GM12872 (cell line): Measurements from ENCODE around the gene IRF8.

ENCODE experiments used
- CTCF ChIP-seq: IDR thresholded peaks from 3 replicates; pipeline ENCODE4 v1.5.1; 2011; ENCODE audit warnings: low read depth, mild to moderate bottlenecking, low read length, moderate library complexity; ENCODE audit not compliant: insufficient read depth

The IRF8 gene

DNA sequence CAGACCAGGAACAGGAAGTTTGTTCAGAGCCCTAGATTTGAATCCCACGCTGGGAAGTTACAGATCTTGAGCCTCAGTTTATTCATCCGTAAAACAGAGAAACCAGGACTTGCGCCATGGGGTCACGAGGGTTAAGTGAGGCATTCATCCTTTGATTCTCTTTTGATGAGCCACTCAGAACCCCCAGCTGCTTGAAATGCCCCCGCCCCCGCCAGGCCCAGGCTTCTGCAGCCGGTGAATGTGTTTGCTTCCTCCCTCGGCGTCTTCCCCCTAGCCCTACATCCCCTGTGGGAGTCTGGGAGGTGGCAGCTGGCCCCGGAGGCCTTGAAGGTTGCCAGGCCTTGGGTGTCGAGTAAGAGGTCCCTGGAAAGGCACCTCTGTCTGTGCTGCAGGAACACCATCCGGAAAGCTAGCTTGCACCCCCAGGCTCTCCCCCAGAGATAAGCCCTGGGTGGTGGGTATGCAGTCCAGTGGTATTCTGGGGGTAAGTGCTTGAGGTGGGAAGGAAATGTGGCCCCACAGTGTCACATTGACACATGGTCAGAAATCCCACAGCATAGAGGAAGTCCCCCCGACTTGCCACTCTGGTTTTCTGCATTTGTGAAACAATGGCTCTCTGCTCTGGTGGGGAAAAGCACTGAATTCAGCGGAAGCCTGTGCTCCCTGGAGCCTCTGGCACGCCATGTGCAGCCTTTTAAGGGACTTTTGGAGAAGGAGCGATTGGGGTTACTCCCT is 14.9 kb downstream of the IRF8 start:
- TF ChIP-seq CTCF, result no peak

DNA sequence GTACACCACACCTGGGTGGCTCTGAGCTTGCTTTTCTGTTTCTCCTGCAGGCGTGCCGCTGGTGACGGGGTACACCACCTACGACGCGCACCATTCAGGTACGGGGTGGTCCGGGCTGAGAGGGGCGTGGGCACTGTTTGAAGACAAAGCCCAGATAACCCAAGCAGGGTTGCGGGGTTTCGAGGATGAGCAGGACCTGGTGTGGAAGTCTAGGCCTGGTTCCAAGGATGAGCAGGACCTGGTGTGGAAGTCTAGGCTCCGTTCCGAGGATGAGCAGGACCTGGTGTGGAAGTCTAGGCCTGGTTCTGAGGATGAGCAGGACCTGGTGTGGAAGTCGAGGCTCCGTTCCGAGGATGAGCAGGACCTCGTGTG is 15.4 kb downstream of the IRF8 start:
- TF ChIP-seq CTCF, result no peak

- no peak for TF ChIP-seq CTCF
Measured at GRCh38 chr16:85915125-85915845, 16.3 kb downstream of the IRF8 start.

DNA sequence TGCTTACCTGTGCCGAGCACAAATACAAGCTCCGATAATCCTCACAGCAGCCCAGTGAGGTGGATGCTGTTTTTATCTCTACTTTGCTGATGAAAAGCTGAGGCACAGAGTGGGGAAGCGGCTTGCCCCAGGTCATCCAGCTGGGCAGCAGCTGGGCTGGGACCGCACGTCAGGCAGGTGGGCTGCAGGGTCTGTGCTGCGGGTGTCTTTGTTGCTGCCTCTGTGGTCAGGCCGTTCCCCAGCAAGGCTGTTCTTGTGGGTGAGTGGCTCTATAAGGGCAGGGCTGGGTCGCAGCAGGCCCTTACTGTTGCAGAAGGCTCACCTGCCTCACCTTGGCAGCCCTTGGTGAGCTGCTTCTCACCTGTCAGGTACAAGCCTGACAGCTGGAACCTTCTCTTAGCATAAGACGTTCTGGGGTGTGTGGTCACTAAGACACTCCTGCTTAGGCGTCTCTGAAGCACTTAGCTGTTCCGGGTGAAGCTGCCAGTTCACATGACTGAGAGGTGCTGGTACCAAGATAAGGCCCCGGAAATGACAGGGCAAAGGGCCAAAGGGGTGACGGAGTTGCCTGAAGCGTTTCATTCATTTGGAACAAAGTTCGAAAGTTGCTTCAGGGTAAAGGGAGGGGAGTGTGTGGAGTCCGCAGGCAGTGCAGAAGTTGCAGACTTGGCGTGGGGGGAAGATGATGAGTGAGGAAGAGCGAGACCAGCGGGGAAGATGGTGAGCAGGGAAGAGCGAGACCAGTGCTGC is 17.4 kb downstream of the IRF8 start:
- no peak for TF ChIP-seq CTCF

DNA sequence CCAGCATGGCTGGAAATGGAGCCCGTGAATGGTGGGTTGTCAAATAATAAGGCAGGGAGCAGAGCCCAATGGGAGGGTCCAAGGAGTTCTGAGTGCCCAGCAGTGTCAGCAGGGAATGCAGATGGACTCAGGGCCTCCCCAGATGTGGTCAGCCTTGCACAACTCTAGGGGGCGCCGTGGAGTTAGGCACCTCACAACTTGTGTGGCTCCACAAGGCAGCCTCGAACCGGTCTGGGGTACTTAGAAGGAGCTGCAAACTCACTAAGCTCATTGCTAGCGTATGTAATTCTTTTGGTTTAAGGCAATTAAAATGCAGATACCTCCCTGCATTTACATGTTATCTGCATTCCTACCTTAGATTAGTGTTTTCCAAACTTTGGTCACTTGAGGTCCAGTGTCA is 18.1 kb downstream of the IRF8 start:
- peak; percentile 59; the same call in 2 of the 3 replicates for TF ChIP-seq CTCF

DNA sequence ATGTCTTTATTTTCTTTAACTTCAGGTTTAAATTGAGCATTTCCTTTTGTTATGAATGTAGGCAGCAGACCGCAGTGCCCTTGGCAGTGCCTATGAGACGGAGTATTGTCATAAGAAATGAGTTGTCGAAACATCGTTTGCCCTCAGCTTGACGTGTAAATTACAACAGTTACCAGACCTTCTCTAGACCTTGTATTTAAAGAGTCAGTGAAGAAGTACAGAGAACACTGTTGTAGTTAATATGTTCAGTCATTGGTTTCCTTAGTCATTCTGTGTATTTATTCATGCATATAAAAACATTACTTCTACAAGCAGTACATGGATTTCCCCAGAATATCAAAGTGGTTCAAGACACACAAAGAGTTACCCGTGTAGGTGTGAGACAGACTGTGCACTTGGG is 19.0 kb downstream of the IRF8 start:
- TF ChIP-seq CTCF, result no peak

- TF ChIP-seq CTCF, result no peak
Measured at GRCh38 chr16:85918436-85918835, 19.5 kb downstream of the IRF8 start.
